A549 (cell line): ENCODE measurements around the gene IGSF23. TPM values are rescaled to one million over a fixed set of nuclear protein-coding genes. Genes with fewer than 3 reads are reported as not detected.

Experiments used
- BHLHE40 ChIP-seq: IDR thresholded peaks from 2 replicates; pipeline ENCODE4 v1.6.1; 2012; ENCODE audit warnings: low read depth, low read length, inconsistent platforms
- CEBPB ChIP-seq, 2 experiments: fragments of >200 bp in 1 of 2; sonication (Bioruptor Twin) in 1 of 2; formaldehyde crosslinking in 1 of 2; IDR thresholded peaks; 2 replicates each; pipeline ENCODE4 v1.6.1; 2012 to 2016
- CHD2 ChIP-seq: fragments of 150-350 bp; IDR thresholded peaks from 2 replicates; pipeline ENCODE4 v1.6.1; 2014; ENCODE audit warnings: low read length; ENCODE audit not compliant: partially characterized antibody
- EHF ChIP-seq: fragments of 250-450 bp; sonication (Bioruptor Pico); IDR thresholded peaks from 2 replicates; pipeline ENCODE4 v1.5.0; 2020; ENCODE audit warnings: mild to moderate bottlenecking
- EHMT2 ChIP-seq: fragments of 200-600 bp; sonication (generic); IDR thresholded peaks from 2 replicates; pipeline ENCODE4 v1.6.1; 2016; ENCODE audit warnings: antibody characterized with exemption, low read depth, mild to moderate bottlenecking, moderate library complexity
- ESRRA ChIP-seq: fragments of 150-350 bp; IDR thresholded peaks from 2 replicates; pipeline ENCODE4 v1.6.1; 2014; ENCODE audit warnings: mild to moderate bottlenecking, low read length, borderline replicate concordance
- HDAC2 ChIP-seq: fragments of 200-600 bp; sonication (generic); IDR thresholded peaks from 2 replicates; pipeline ENCODE4 v1.6.1; 2016
- HOXA7 ChIP-seq: fragments of 250-450 bp; sonication (Bioruptor Pico); IDR thresholded peaks from 2 replicates; pipeline ENCODE4 v1.5.0; 2020; ENCODE audit warnings: mild to moderate bottlenecking, moderate library complexity
- HOXB13 ChIP-seq: fragments of 250-450 bp; sonication (Bioruptor Pico); IDR thresholded peaks from 2 replicates; pipeline ENCODE4 v1.5.0; 2020; ENCODE audit warnings: low read depth, mild to moderate bottlenecking, moderate library complexity
- HOXB5 ChIP-seq: fragments of 250-450 bp; sonication (Bioruptor Pico); IDR thresholded peaks from 2 replicates; pipeline ENCODE4 v1.5.0; 2020; ENCODE audit warnings: mild to moderate bottlenecking, moderate library complexity
- JUN ChIP-seq, 2 experiments: fragments of >200 bp; sonication (Bioruptor Twin); formaldehyde crosslinking; IDR thresholded peaks; 2 replicates in 1 of 2; 3 replicates in 1 of 2; pipeline ENCODE4 v1.6.1; 2016 to 2017
- JUNB ChIP-seq: fragments of >200 bp; sonication (Bioruptor Twin); formaldehyde crosslinking; IDR thresholded peaks from 2 replicates; pipeline ENCODE4 v1.6.1; 2016
- KDM1A ChIP-seq: fragments of 200-600 bp; sonication (generic); IDR thresholded peaks from 2 replicates; pipeline ENCODE4 v1.6.1; 2016; ENCODE audit warnings: low read depth, mild to moderate bottlenecking
- KDM5A ChIP-seq: fragments of 200-600 bp; sonication (generic); IDR thresholded peaks from 2 replicates; pipeline ENCODE4 v1.6.1; 2016; ENCODE audit warnings: antibody characterized with exemption, mild to moderate bottlenecking
- MYC ChIP-seq: IDR thresholded peaks from 2 replicates; pipeline ENCODE4 v1.6.1; 2012; ENCODE audit warnings: mild to moderate bottlenecking, inconsistent platforms, low read length, improper control_type of control experiment, borderline replicate concordance
- PHF8 ChIP-seq: fragments of 200-600 bp; sonication (generic); IDR thresholded peaks from 2 replicates; pipeline ENCODE4 v1.6.1; 2016; ENCODE audit warnings: low read depth, mild to moderate bottlenecking, antibody characterized with exemption, moderate library complexity, borderline replicate concordance
- POLR2AphosphoS2 ChIP-seq: conservative IDR thresholded peaks from 2 replicates; pipeline ENCODE4 v1.6.1; 2012; ENCODE audit warnings: low read length, improper control_type of control experiment, inconsistent platforms
- RAD21 ChIP-seq, 2 experiments: fragments of >200 bp in 1 of 2; sonication (Bioruptor Twin) in 1 of 2; formaldehyde crosslinking in 1 of 2; IDR thresholded peaks in 1 of 2; conservative IDR thresholded peaks in 1 of 2; 2 replicates in 1 of 2; 3 replicates in 1 of 2; pipeline ENCODE4 v1.6.1; 2012 to 2018; ENCODE audit warnings: inconsistent platforms in 1 of 2
- RARB ChIP-seq: fragments of 250-450 bp; sonication (Bioruptor Pico); IDR thresholded peaks from 2 replicates; pipeline ENCODE4 v1.8.0; 2021; ENCODE audit warnings: mild to moderate bottlenecking, moderate library complexity
- RFX5 ChIP-seq: fragments of 450-650 bp; IDR thresholded peaks from 2 replicates; pipeline ENCODE4 v1.7.1; 2014; ENCODE audit warnings: antibody characterized with exemption, mild to moderate bottlenecking, moderate library complexity
- RNF2 ChIP-seq: fragments of 200-600 bp; sonication (generic); IDR thresholded peaks from 2 replicates; pipeline ENCODE4 v1.6.1; 2016; ENCODE audit warnings: low read depth, mild to moderate bottlenecking, antibody characterized with exemption, moderate library complexity, borderline replicate concordance
- SMC3 ChIP-seq: fragments of >200 bp; sonication (Bioruptor Twin); formaldehyde crosslinking; IDR thresholded peaks from 3 replicates; pipeline ENCODE4 v1.6.1; 2018; ENCODE audit warnings: inconsistent platforms
- TP53 ChIP-seq: fragments of 250-450 bp; sonication (Bioruptor Pico); IDR thresholded peaks from 2 replicates; pipeline ENCODE4 v1.5.0; 2021; ENCODE audit warnings: mild to moderate bottlenecking, moderate library complexity
- ZC3H11A ChIP-seq: fragments of 450-650 bp; IDR thresholded peaks from 2 replicates; pipeline ENCODE4 v1.6.1; 2014; ENCODE audit warnings: antibody characterized with exemption, mild to moderate bottlenecking
- ZFP36 ChIP-seq: fragments of 450-650 bp; IDR thresholded peaks from 2 replicates; pipeline ENCODE4 v1.6.1; 2014; ENCODE audit warnings: borderline replicate concordance; ENCODE audit not compliant: partially characterized antibody
- ZNF302 ChIP-seq: fragments of 250-450 bp; sonication (Bioruptor Pico); IDR thresholded peaks from 2 replicates; pipeline ENCODE4 v1.9.0; 2021; ENCODE audit warnings: inconsistent platforms, mild to moderate bottlenecking, moderate library complexity
- polyA plus RNA-seq, 4 experiments: library from polyadenylated mRNA; depleted of rRNA in 3 of 4; stranded (reverse); fragments of >200 nt; fragmentation: RNase III in 1 of 4; extraction: RNeasy Plus Mini Kit Qiagen cat#74134 plus additional on column Dnase treatment in 1 of 4; gene quantifications; 2 replicates in 3 of 4; 3 replicates in 1 of 4; pipeline ENCODE4 v1.2.3, GENCODE V29; 2011 to 2017
- TF ChIP-seq, protein P1 (sequence below): fragments of 200-600 bp; sonication (generic); IDR thresholded peaks from 2 replicates; pipeline ENCODE4 v1.6.1; 2016; ENCODE audit warnings: antibody characterized with exemption, mild to moderate bottlenecking, moderate library complexity
- TF ChIP-seq, protein P2 (sequence below): fragments of 250-450 bp; sonication (Bioruptor Pico); IDR thresholded peaks from 2 replicates; pipeline ENCODE4 v1.5.0; 2020; ENCODE audit warnings: low read depth, mild to moderate bottlenecking, moderate library complexity
- TF ChIP-seq, protein P3 (sequence below): fragments of >200 bp; sonication (Bioruptor Twin); formaldehyde crosslinking; IDR thresholded peaks from 3 replicates; pipeline ENCODE4 v1.6.1; 2016
- TF ChIP-seq, protein P4 (sequence below): IDR thresholded peaks from 2 replicates; pipeline ENCODE4 v1.6.1; 2012
- TF ChIP-seq, protein P5 (sequence below): fragments of 250-450 bp; sonication (Bioruptor Pico); IDR thresholded peaks from 2 replicates; pipeline ENCODE4 v1.5.0; 2021; ENCODE audit warnings: mild to moderate bottlenecking, moderate library complexity, borderline replicate concordance
- TF ChIP-seq, protein P6 (sequence below): IDR thresholded peaks from 2 replicates; pipeline ENCODE4 v1.6.1; 2012; ENCODE audit warnings: low read depth, borderline replicate concordance
- TF ChIP-seq, protein P7 (sequence below): fragments of >200 bp; sonication (Bioruptor Twin); formaldehyde crosslinking; IDR thresholded peaks from 2 replicates; pipeline ENCODE4 v1.6.1; 2016

Gene IGSF23
- polyA plus RNA-seq, 2 of the 4 experiments (the other 2 are of a cell fraction): 0.14 to 0.35 TPM

DNA sequence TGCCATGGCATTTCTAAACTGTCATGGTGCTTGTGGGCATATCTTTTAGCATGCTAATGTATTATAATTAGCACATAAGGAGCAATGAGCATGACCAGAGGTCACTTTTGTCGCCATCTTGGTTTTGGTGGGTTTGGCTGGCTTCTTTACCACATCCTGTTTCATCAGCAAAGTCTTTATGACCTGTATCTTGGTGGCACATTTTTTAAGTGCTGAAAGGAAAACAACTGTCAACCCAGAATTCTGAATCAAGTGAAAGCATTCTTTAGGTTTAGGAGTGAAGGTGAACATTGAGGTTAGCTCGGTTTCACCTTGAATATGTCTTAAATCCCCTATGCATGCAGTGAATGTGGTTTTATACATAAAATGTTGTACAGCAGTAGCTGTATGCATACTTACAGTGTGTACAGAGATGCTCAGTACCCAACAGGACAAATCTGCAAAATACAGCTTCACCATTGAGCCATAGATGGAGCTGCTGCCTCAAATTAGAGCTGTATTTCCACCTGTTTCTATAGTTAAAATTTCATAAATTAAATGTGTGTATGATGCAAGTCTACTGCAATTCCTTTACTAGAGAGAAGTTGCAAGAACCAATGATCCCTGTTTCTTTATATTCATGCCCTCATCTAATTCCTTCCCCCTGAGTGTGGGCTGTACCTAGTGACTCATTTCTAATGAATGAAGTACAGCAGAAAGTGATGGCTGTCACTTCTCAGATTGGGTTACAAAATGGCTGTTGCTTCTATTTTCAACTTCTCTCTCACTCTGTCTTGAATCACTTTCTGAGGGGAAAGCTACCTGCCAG lies 25.2 kb upstream of the IGSF23 start (continued):
- TF ChIP-seq, protein P1, sequence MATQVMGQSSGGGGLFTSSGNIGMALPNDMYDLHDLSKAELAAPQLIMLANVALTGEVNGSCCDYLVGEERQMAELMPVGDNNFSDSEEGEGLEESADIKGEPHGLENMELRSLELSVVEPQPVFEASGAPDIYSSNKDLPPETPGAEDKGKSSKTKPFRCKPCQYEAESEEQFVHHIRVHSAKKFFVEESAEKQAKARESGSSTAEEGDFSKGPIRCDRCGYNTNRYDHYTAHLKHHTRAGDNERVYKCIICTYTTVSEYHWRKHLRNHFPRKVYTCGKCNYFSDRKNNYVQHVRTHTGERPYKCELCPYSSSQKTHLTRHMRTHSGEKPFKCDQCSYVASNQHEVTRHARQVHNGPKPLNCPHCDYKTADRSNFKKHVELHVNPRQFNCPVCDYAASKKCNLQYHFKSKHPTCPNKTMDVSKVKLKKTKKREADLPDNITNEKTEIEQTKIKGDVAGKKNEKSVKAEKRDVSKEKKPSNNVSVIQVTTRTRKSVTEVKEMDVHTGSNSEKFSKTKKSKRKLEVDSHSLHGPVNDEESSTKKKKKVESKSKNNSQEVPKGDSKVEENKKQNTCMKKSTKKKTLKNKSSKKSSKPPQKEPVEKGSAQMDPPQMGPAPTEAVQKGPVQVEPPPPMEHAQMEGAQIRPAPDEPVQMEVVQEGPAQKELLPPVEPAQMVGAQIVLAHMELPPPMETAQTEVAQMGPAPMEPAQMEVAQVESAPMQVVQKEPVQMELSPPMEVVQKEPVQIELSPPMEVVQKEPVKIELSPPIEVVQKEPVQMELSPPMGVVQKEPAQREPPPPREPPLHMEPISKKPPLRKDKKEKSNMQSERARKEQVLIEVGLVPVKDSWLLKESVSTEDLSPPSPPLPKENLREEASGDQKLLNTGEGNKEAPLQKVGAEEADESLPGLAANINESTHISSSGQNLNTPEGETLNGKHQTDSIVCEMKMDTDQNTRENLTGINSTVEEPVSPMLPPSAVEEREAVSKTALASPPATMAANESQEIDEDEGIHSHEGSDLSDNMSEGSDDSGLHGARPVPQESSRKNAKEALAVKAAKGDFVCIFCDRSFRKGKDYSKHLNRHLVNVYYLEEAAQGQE: no peak
- TF ChIP-seq HOXB13 (no peak), KDM1A (no peak), EHF (CRISPR knock-in tag) (no peak), KDM5A (no peak), HOXA7 (CRISPR knock-in tag) (no peak), HDAC2 (no peak), HOXB5 (no peak), PHF8 (no peak), CHD2 (no peak), JUN (IDR thresholded peaks at IDR 0.05) (peak; percentile 76 to 80; a peak in 3 of 5 replicates), RAD21 (conservative IDR thresholded peaks at IDR 0.05 in 1 of 2, IDR thresholded peaks at IDR 0.05 in 1 of 2) (peak; percentile 71 to 93), SMC3 (peak; percentile 84), TP53 (CRISPR knock-in tag) (no peak), ZFP36 (no peak), JUNB (peak; percentile 78), ZNF302 (CRISPR knock-in tag) (no peak), MYC (no peak), CEBPB (IDR thresholded peaks at IDR 0.05) (peak; percentile 93 to 97), RNF2 (no peak), ESRRA (no peak), RARB (CRISPR knock-in tag) (no peak), ZC3H11A (no peak), BHLHE40 (no peak), RFX5 (no peak), EHMT2 (no peak), POLR2AphosphoS2 (no peak)
- TF ChIP-seq, protein P2, sequence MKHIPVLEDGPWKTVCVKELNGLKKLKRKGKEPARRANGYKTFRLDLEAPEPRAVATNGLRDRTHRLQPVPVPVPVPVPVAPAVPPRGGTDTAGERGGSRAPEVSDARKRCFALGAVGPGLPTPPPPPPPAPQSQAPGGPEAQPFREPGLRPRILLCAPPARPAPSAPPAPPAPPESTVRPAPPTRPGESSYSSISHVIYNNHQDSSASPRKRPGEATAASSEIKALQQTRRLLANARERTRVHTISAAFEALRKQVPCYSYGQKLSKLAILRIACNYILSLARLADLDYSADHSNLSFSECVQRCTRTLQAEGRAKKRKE (CRISPR knock-in tag): no peak
- TF ChIP-seq, protein P3, sequence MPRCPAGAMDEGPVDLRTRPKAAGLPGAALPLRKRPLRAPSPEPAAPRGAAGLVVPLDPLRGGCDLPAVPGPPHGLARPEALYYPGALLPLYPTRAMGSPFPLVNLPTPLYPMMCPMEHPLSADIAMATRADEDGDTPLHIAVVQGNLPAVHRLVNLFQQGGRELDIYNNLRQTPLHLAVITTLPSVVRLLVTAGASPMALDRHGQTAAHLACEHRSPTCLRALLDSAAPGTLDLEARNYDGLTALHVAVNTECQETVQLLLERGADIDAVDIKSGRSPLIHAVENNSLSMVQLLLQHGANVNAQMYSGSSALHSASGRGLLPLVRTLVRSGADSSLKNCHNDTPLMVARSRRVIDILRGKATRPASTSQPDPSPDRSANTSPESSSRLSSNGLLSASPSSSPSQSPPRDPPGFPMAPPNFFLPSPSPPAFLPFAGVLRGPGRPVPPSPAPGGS: peak; percentile 88
- TF ChIP-seq, protein P4, sequence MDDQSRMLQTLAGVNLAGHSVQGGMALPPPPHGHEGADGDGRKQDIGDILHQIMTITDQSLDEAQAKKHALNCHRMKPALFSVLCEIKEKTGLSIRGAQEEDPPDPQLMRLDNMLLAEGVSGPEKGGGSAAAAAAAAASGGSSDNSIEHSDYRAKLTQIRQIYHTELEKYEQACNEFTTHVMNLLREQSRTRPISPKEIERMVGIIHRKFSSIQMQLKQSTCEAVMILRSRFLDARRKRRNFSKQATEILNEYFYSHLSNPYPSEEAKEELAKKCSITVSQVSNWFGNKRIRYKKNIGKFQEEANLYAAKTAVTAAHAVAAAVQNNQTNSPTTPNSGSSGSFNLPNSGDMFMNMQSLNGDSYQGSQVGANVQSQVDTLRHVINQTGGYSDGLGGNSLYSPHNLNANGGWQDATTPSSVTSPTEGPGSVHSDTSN: 0 out of 2 replicates have a peak, but pooled peaks have one; percentile 19
- TF ChIP-seq, protein P5, sequence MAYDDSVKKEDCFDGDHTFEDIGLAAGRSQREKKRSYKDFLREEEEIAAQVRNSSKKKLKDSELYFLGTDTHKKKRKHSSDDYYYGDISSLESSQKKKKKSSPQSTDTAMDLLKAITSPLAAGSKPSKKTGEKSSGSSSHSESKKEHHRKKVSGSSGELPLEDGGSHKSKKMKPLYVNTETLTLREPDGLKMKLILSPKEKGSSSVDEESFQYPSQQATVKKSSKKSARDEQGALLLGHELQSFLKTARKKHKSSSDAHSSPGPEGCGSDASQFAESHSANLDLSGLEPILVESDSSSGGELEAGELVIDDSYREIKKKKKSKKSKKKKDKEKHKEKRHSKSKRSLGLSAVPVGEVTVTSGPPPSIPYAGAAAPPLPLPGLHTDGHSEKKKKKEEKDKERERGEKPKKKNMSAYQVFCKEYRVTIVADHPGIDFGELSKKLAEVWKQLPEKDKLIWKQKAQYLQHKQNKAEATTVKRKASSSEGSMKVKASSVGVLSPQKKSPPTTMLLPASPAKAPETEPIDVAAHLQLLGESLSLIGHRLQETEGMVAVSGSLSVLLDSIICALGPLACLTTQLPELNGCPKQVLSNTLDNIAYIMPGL (CRISPR knock-in tag): no peak
- TF ChIP-seq, protein P6, sequence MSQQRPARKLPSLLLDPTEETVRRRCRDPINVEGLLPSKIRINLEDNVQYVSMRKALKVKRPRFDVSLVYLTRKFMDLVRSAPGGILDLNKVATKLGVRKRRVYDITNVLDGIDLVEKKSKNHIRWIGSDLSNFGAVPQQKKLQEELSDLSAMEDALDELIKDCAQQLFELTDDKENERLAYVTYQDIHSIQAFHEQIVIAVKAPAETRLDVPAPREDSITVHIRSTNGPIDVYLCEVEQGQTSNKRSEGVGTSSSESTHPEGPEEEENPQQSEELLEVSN: no peak
- TF ChIP-seq, protein P7, sequence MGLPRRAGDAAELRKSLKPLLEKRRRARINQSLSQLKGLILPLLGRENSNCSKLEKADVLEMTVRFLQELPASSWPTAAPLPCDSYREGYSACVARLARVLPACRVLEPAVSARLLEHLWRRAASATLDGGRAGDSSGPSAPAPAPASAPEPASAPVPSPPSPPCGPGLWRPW: peak; percentile 85
